HG03354 (cell line): Measurements from ENCODE around the gene HACD3.
"Not testable (repeated sequence)": the region's sequence is repeated elsewhere in the genome, so short reads cannot be mapped to it uniquely, and the experiment has no call there.

ENCODE experiments used
- ATAC-seq: cut with Tn5 transposase; IDR thresholded peaks from one replicate; pipeline ENCODE4 v1.9.1; 2021; ENCODE audit warnings: mild to moderate bottlenecking; ENCODE audit not compliant: unreplicated experiment, poor library complexity, severe bottlenecking

The HACD3 gene

GRCh38 chr15:65541231-65541820, 11.1 kb downstream of the HACD3 start:
- no peak for ATAC-seq

- no peak for ATAC-seq
Observed at GRCh38 chr15:65547841-65548240, 17.6 kb downstream of the HACD3 start.

DNA sequence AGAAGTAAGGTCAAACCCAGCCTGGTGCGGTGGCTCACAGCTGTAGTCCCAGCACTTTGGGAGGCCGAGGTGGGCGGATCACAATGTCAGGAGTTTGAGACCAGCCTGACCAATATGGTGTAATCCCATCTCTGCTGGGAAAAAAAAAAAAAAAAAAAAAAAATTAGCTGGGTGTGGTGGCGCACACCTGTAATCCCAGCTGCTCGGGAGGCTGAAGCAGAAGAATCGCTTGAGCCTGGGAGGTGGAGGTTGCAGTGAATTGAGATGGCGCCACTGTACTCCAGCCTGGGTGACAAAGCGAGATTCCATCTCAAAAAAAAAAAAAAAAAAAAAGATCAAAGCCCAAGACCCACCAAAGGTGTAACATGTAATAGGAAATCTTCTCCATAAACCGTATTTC, 19.0 kb downstream of the HACD3 start:
- not testable (repeated sequence) for ATAC-seq

DNA sequence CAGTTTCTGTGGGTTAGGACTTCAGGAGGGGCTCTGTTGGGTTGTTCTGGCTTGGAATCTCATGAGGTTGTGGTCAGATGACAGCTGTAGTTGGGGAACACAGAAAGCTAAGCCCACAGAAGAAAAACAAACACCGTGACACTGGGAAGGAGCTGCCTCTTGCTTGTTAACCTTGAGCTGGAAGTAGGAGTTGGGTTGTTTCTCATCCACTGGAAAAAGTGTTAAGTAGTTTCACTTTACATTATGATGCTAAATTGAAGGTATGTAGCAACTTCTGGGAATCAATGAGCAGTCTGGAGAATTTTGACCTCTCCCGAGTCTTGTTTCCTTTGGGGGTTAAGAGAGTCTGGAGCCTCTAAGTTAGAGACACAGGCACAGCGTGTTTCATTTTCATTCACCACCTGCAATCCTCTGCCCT, 20.4 kb downstream of the HACD3 start:
- no peak for ATAC-seq

GRCh38 chr15:65551183-65551582, 20.9 kb downstream of the HACD3 start:
- no peak for ATAC-seq

GRCh38 chr15:65552851-65553250, 22.6 kb downstream of the HACD3 start:
- ATAC-seq = not testable (repeated sequence)

GRCh38 chr15:65553691-65554090, 23.4 kb downstream of the HACD3 start:
- no peak for ATAC-seq

GRCh38 chr15:65556622-65557021, 26.4 kb downstream of the HACD3 start:
- no peak for ATAC-seq

- ATAC-seq = no peak
Observed at GRCh38 chr15:65558336-65558735, 28.1 kb downstream of the HACD3 start.

DNA sequence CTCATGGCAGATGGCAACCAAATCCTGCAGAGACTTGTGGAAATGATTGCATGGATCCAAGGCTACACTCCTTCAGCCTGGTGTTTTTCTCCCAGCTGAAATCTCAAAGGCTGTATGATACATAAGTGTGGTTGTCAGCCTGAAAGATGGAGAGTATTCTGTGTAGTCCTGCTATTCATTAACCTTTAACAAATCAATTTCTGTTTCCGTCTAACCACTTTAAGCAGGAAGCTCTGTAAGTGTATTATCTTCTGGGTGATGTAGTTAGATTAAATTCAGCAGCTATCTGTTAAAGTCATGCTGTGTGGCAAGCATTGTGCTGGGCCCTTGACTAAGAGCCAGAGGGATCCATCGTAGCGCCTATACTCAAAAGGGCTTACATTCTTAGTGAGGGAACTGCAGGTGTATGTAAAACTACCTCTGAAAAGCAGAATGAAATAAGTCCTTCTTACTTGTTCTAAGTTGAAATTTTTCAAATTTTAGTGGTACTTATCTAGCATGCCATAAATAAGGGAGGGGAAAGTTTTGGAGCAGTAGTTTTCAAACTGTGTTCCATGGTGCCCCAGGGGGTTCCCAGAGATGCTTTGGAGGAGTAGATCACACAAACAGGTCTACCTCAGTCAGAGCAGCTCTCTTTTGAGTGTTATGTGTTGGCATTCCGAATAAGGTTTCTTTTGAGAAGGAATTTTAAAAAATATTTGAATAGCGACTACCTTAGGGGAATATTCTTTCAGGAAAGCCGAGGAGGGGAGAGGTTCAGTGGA, 28.9 kb downstream of the HACD3 start:
- no peak for ATAC-seq

GRCh38 chr15:65559941-65560340, 29.7 kb downstream of the HACD3 start:
- no peak for ATAC-seq

DNA sequence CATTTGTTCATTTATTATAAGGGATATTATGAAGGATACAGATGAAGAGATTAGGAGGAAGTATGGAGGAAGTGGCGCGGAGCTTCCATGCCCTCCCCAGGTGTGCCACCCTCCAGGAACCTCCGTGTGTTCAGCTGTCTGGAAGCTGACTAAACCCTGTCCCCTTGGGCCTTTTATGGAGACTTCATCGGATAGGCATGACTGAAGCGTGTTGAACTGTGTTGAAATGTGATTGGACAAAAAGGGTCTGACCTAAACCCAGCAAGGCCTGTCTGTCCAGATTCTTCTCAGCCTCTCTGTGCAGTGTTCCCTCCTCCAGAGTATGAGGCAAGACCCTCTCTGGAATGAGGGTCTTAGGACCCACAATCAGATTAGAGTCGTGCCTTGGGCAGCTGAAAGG, 31.7 kb downstream of the HACD3 start:
- no peak for ATAC-seq

DNA sequence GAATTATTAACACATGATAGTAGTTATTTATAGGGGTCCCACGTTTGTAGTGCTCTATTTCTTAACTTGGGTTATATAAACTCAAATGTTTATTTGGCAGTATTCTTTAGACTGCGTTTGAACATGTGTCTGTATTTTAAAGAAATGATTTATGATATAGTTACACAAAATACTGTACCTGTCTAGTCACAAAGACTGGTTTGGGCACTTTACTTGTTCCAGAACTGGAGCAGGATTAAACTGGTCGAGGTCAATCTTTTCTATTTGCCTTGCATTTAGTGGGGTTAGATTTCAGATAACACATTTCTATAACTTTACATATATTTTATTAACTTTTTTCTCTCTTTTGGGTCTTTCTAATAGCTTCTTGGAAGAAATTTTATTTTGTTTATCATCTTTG, 39.5 kb downstream of the HACD3 start:
- ATAC-seq = no peak

DNA sequence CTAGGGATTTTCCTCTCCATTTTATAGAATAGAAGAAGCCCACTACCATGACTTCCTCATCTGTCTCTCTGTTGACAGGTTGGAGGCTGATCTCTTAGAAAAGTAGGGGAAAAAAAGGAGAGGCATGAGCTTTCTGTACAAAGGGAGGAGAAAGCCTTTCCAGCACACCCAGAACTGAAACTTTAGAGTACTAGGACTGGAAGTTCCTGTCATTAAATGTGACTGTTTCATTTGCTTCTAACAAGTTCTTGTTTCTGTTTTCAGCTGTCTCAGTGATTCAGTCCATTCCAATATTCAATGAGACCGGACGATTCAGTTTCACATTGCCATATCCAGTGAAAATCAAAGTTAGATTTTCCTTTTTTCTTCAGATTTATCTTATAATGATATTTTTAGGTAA, 41.7 kb downstream of the HACD3 start:
- no peak for ATAC-seq

- ATAC-seq = no peak
Observed at GRCh38 chr15:65576664-65577063, 46.4 kb downstream of the HACD3 start.

DNA sequence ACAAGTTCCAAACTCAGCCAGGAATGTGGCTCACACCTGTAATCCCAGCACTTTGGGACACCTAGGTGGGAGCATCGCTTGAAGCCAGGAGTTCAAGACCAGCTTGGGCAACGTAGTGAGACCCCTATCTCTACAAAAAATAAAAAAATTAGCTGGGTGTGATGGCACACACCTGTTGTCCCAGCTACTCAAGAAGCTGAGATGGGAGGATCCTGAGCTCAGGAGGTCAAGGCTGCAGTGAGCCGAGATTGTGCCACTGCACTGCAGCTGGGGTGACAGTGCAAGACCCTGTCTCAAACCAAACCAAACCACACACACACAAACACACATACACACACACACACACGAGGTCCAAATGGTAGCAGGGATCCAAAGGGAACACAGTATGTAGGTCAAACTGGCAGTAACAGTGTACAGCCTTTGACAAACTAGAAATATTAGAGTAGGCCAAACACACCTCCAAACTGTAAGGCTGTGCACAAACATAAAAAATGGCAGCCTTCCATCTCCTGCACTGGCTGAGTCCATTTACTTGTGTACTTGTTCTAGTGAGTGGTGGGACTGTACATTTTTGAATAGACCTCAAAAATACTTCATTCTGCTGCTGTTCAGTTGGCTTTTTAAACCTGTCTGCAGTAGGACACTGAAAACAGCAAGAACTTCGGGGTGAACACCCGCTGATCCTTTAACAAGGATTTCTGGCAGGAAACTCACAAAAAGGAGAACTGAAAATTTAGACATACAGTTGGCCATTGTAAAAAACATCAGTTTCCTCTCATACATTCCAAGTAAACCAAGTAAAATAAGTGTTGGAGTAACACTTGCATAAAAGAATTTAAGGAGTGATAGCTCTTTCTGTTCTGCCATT, 47.1 kb downstream of the HACD3 start:
- ATAC-seq = no peak

GRCh38 chr15:65578904-65579728, 48.9 kb downstream of the HACD3 start:
- ATAC-seq = no peak

DNA sequence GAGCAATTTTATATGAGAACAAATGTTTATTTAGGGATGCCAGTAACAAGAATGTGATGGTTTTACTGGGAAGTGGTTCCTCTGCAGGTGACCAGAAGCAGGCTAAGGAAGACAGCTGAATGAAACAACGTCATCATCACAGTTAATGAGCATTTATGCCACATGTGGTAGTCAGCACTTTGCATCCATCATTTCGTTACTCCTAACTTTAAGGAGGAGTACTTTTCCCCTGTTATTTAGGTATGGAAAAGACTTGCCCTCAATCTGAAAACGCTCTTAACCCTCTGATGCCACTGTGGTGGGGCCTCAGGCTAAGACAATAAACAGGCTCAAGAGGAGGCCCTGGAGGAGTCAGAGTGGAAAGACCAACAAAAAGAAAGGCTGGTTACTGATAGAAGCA, 49.5 kb downstream of the HACD3 start:
- no peak for ATAC-seq

GRCh38 chr15:65580287-65580686, 50.0 kb downstream of the HACD3 start:
- no peak for ATAC-seq

- ATAC-seq = no peak
Observed at GRCh38 chr15:65583701-65584100, 53.4 kb downstream of the HACD3 start.
